ENCODE results near the gene MMS22L.

The MMS22L gene

DNA sequence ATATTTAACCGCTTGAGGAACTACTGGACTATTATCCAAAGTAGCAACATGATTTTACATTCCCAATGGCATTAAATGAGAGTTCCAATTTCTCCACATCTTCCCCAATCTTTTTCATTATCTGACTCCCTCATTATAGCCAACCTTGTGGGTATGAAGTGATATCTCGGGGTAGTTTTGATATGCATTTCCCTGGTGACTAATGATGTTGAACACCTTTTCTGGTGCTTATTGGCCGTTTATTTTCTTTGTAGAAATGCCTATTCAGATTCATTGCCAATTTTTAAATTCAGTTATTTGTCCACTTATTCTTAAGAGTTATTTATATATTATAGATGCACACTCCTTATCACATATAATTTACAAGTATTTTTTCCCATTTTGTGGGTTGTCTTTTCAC lies 129.0 kb downstream of the MMS22L start:
- H3K27ac Mint-ChIP-seq: no peak overlapping the region
- DNase-seq: no peak
- no peak overlapping the region for H3K4me3 Mint-ChIP-seq
- no peaks in the 10 kb centered on the region for H3K27me3 Mint-ChIP-seq (ENCODE audit: low read depth, poor library complexity)
- H3K36me3 Mint-ChIP-seq (ENCODE audit: low read depth): peaks cover 52% of the 10 kb centered on the region
- peaks cover 37% of the 10 kb centered on the region for H3K9me3 Mint-ChIP-seq
- TF ChIP-seq, protein P1, sequence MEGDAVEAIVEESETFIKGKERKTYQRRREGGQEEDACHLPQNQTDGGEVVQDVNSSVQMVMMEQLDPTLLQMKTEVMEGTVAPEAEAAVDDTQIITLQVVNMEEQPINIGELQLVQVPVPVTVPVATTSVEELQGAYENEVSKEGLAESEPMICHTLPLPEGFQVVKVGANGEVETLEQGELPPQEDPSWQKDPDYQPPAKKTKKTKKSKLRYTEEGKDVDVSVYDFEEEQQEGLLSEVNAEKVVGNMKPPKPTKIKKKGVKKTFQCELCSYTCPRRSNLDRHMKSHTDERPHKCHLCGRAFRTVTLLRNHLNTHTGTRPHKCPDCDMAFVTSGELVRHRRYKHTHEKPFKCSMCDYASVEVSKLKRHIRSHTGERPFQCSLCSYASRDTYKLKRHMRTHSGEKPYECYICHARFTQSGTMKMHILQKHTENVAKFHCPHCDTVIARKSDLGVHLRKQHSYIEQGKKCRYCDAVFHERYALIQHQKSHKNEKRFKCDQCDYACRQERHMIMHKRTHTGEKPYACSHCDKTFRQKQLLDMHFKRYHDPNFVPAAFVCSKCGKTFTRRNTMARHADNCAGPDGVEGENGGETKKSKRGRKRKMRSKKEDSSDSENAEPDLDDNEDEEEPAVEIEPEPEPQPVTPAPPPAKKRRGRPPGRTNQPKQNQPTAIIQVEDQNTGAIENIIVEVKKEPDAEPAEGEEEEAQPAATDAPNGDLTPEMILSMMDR (IDR thresholded peaks at IDR 0.05): no peak
- H3K4me1 Mint-ChIP-seq: no peaks in the 10 kb centered on the region

DNA sequence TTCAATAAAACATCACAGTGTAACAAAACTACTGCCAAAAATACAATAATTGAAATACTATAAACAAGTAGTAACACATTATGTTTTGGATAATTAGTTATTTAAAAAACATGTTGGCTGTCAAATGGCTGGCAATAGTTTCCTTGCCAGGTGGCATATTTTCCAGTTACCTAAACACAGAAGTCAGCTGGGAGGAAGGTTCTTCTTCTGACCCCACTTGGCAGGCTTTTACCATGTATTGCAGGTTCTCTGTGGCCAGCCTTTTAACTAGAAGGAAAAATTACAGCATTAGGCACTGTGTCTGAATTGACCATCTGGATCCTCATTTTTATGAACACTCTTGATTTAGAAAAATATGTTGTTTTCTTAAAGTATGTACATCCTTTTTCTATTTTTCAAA lies 131.4 kb downstream of the MMS22L start:
- no peak for DNase-seq
- Mint-ChIP-seq H3K4me3 (no peak overlapping the region), H3K4me1 (no peaks in the 10 kb centered on the region), H3K9me3 (peaks cover 15% of the 10 kb centered on the region), H3K27me3 (ENCODE audit: low read depth, poor library complexity) (no peaks in the 10 kb centered on the region), H3K36me3 (ENCODE audit: low read depth) (peaks cover 28% of the 10 kb centered on the region), H3K27ac (no peak overlapping the region)
- TF ChIP-seq, protein P1 (IDR thresholded peaks at IDR 0.05): no peak

DNA sequence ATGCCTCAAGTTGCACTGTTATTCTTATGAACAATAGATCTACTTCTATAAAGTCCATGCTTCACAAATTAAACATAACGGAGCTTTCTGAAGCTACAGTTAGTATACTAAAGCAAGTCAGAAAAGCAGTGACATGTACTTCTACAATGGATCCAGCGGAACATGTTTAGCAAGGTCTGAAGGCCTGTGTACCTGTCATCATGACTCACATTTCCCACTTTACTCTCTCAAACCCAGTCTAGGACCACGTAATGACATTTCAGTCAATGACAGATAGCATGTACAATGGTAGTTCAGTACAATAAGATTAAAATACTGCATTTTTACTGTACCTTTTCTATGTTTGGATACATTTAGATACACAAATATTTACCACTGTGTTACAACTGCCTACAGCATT lies 132.1 kb downstream of the MMS22L start:
- Mint-ChIP-seq H3K4me3 (no peak overlapping the region), H3K4me1 (no peaks in the 10 kb centered on the region), H3K27me3 (ENCODE audit: low read depth, poor library complexity) (no peaks in the 10 kb centered on the region), H3K27ac (peak overlapping the region; percentile 34), H3K9me3 (peaks cover 8% of the 10 kb centered on the region), H3K36me3 (ENCODE audit: low read depth) (peaks cover 24% of the 10 kb centered on the region)
- no peak for DNase-seq
- TF ChIP-seq, protein P1 (IDR thresholded peaks at IDR 0.05): no peak

DNA sequence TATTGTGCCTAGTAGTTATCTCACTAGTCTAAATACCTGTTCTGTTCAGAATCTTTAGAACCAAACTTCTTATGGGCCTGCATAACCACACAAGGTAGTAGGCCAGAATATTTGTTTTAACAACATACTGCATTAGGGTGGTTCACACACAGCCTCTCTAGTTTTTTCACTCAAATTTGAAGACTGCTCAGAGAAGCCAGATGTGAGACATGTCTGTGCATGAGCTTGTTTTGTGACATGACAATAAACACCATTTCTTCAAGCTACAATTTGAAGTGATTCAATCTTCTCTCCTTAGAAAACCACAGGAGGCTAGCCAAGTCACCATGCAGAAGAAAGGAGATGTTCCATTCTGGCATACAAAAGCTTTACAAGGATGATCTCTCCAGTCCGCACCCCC lies 135.6 kb downstream of the MMS22L start:
- no peak for DNase-seq
- Mint-ChIP-seq H3K27me3 (ENCODE audit: low read depth, poor library complexity) (no peaks in the 10 kb centered on the region), H3K36me3 (ENCODE audit: low read depth) (peaks cover 30% of the 10 kb centered on the region), H3K27ac (no peak overlapping the region), H3K4me1 (no peaks in the 10 kb centered on the region), H3K4me3 (no peak overlapping the region), H3K9me3 (no peaks in the 10 kb centered on the region)
- TF ChIP-seq, protein P1 (IDR thresholded peaks at IDR 0.05): no peak

DNA sequence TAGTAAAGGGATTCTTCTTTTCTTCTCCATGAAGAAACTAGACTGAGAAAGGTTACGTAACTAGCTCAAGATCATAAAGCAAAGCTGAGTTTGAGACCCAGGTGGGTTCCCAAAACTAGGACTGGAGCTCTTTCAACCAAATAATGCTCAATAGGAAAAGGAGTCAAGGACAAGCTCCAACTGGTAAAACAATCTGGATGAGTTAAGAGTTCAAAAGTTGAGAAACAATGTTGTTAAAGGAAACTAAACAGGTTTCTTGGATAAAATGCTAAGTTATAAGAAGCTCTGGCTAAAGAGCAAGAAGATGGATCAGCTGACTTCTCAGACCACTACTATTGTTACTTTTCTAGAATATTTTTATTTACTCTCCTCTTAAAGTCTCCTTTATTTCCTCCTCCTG lies 137.3 kb downstream of the MMS22L start:
- no peaks in the 10 kb centered on the region for H3K4me1 Mint-ChIP-seq
- no peak overlapping the region for H3K4me3 Mint-ChIP-seq
- DNase-seq: no peak
- H3K27me3 Mint-ChIP-seq (ENCODE audit: low read depth, poor library complexity): no peaks in the 10 kb centered on the region
- H3K9me3 Mint-ChIP-seq: no peaks in the 10 kb centered on the region
- peaks cover 30% of the 10 kb centered on the region for H3K36me3 Mint-ChIP-seq (ENCODE audit: low read depth)
- TF ChIP-seq, protein P1 (IDR thresholded peaks at IDR 0.05): no peak
- H3K27ac Mint-ChIP-seq: no peak overlapping the region

DNA sequence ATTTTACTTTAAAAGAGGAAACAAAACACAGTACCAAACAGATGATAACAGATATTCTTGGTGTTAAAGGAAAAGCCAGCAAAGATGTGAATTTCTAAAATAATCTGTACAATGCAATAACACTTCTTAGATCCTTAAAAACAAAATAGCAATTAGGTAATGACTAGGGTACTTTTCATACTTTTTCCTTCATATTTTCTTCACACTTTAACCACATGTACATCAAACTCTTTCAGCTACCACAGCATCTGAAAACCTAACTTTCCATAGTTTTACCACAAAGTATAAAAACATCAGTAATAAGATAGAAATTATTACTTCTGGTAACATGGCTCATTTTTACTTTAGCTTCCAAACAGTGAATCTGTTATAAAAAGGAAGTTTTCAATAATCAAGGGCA lies 141.3 kb downstream of the MMS22L start:
- no peak for DNase-seq
- TF ChIP-seq, protein P1 (IDR thresholded peaks at IDR 0.05): no peak
- H3K9me3 Mint-ChIP-seq: no peaks in the 10 kb centered on the region
- no peak overlapping the region for H3K27ac Mint-ChIP-seq
- no peak overlapping the region for H3K4me3 Mint-ChIP-seq
- H3K4me1 Mint-ChIP-seq: no peaks in the 10 kb centered on the region
- H3K36me3 Mint-ChIP-seq (ENCODE audit: low read depth): peaks cover 24% of the 10 kb centered on the region
- H3K27me3 Mint-ChIP-seq (ENCODE audit: low read depth, poor library complexity): no peaks in the 10 kb centered on the region
